HEK293 (cell line): ENCODE measurements around the gene TECPR2.
A peak's percentile ranks its signal among the peaks of the same experiment; 100 is the strongest.

Experiments used
- GLI4 ChIP-seq: fragments of 450-650 bp; formaldehyde crosslinking; IDR thresholded peaks from 2 replicates; pipeline ENCODE4 v1.5.1; 2016; ENCODE audit warnings: missing biosample characterization, missing genetic modification characterization
- HOXD13 ChIP-seq: sonication (generic); formaldehyde crosslinking; IDR thresholded peaks from 2 replicates; pipeline ENCODE4 v1.8.0; 2022; ENCODE audit warnings: missing genetic modification reagents, borderline replicate concordance
- WT1 ChIP-seq: fragments of 450-650 bp; formaldehyde crosslinking; IDR thresholded peaks from 2 replicates; pipeline ENCODE4 v1.5.1; 2016; ENCODE audit warnings: missing biosample characterization, missing genetic modification characterization
- ZBTB1 ChIP-seq: fragments of 450-650 bp; formaldehyde crosslinking; IDR thresholded peaks from 2 replicates; pipeline ENCODE4 v1.5.1; 2016; ENCODE audit warnings: missing biosample characterization, missing genetic modification characterization
- ZBTB7A ChIP-seq: fragments of 450-650 bp; formaldehyde crosslinking; IDR thresholded peaks from 2 replicates; pipeline ENCODE4 v1.5.1; 2016; ENCODE audit warnings: low read depth, missing biosample characterization, missing genetic modification characterization
- ZNF335 ChIP-seq: fragments of 450-650 bp; formaldehyde crosslinking; conservative IDR thresholded peaks from 2 replicates; pipeline ENCODE4 v1.5.1; 2016; ENCODE audit warnings: missing biosample characterization, missing genetic modification characterization
- ZNF529 ChIP-seq: fragments of 450-650 bp; formaldehyde crosslinking; IDR thresholded peaks from 2 replicates; pipeline ENCODE4 v1.5.1; 2017; ENCODE audit warnings: missing genetic modification characterization, missing biosample characterization; ENCODE audit not compliant: insufficient replicate concordance
- ZNF585B ChIP-seq: fragments of 450-650 bp; formaldehyde crosslinking; IDR thresholded peaks from 2 replicates; pipeline ENCODE4 v1.5.1; 2016; ENCODE audit warnings: missing biosample characterization, missing genetic modification characterization
- ZNF843 ChIP-seq: fragments of 450-650 bp; formaldehyde crosslinking; IDR thresholded peaks from 2 replicates; pipeline ENCODE4 v1.5.1; 2016; ENCODE audit warnings: missing biosample characterization, missing genetic modification characterization
- ZSCAN23 ChIP-seq: fragments of 450-650 bp; formaldehyde crosslinking; IDR thresholded peaks from 2 replicates; pipeline ENCODE4 v1.5.1; 2016; ENCODE audit warnings: missing biosample characterization, missing genetic modification characterization
- TF ChIP-seq, protein P1 (sequence below): fragments of 450-650 bp; formaldehyde crosslinking; IDR thresholded peaks from 2 replicates; pipeline ENCODE4 v1.5.1; 2017; ENCODE audit warnings: missing biosample characterization, missing genetic modification characterization
- TF ChIP-seq, protein P2 (sequence below): fragments of 450-650 bp; formaldehyde crosslinking; IDR thresholded peaks from 2 replicates; pipeline ENCODE4 v1.5.1; 2016; ENCODE audit warnings: missing biosample characterization, missing genetic modification characterization
- TF ChIP-seq, protein P3 (sequence below): fragments of 450-650 bp; formaldehyde crosslinking; IDR thresholded peaks from 2 replicates; pipeline ENCODE4 v1.5.1; 2017; ENCODE audit warnings: missing biosample characterization, mild to moderate bottlenecking, missing genetic modification characterization, moderate library complexity
- TF ChIP-seq, protein P4 (sequence below): fragments of 450-650 bp; formaldehyde crosslinking; IDR thresholded peaks from 2 replicates; pipeline ENCODE4 v1.5.1; 2016; ENCODE audit warnings: missing biosample characterization, missing genetic modification characterization
- TF ChIP-seq, protein P5 (sequence below): fragments of 450-650 bp; formaldehyde crosslinking; IDR thresholded peaks from 2 replicates; pipeline ENCODE4 v1.5.1; 2016; ENCODE audit warnings: missing biosample characterization, missing genetic modification characterization
- TF ChIP-seq, protein P6 (sequence below): fragments of 450-650 bp; formaldehyde crosslinking; IDR thresholded peaks from 2 replicates; pipeline ENCODE4 v1.5.1; 2016; ENCODE audit warnings: missing biosample characterization, missing genetic modification characterization
- TF ChIP-seq, protein P7 (sequence below): fragments of 450-650 bp; formaldehyde crosslinking; IDR thresholded peaks from 2 replicates; pipeline ENCODE4 v1.5.1; 2016; ENCODE audit warnings: missing biosample characterization, missing genetic modification characterization
- TF ChIP-seq, protein P8 (sequence below): fragments of 450-650 bp; formaldehyde crosslinking; IDR thresholded peaks from 2 replicates; pipeline ENCODE4 v1.5.1; 2017; ENCODE audit warnings: missing biosample characterization, missing genetic modification characterization
- TF ChIP-seq, protein P9 (sequence below): fragments of 450-650 bp; formaldehyde crosslinking; IDR thresholded peaks from 2 replicates; pipeline ENCODE4 v1.5.1; 2016; ENCODE audit warnings: missing biosample characterization, missing genetic modification characterization

The TECPR2 gene

DNA sequence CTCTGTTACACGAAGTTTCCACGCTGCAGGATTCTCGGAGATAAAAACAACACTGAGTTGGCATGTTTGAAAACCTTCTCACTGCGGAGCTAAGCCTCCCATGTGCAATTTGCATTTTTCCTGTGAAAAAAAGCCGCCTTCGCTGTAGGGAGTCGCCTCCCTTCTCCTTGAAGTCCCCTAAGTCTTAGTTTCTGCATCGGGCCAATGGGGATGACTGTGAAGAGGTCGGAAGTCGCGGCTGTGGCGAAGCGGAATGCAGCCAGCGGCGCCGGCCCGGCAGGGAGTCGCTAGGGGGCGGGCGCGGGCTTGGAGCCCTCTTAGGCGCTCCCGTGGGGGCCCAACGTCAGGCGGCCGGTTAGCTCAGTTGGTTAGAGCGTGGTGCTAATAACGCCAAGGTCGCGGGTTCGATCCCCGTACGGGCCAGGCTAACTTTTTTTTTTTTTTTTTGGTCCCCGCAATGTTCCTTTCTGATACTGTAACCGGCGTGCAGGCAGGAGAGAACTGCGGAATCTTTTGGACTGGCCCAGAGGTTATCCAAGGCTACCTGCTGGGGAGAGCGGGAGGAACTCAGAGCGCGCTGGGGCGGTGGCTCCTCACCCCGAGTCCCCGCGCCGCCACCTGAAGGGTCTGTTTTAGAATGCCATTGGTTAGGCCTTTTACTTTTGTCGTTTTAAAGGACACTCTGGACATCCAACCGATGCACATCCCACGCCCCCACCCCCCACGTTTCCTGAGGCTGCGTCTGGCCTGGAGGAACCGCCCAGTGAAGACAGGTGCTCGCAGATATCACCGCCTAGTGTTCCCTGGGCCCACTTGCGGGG is 45.8 kb upstream of the TECPR2 start (continued):
- TF ChIP-seq, protein P1, sequence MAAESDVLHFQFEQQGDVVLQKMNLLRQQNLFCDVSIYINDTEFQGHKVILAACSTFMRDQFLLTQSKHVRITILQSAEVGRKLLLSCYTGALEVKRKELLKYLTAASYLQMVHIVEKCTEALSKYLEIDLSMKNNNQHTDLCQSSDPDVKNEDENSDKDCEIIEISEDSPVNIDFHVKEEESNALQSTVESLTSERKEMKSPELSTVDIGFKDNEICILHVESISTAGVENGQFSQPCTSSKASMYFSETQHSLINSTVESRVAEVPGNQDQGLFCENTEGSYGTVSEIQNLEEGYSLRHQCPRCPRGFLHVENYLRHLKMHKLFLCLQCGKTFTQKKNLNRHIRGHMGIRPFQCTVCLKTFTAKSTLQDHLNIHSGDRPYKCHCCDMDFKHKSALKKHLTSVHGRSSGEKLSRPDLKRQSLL (tag by site-specific recombination), result peak; percentile 18; the same call in 1 of the 2 replicates
- TF ChIP-seq ZNF335, result peak; percentile 84; the same call in 1 of the 2 replicates
- TF ChIP-seq, protein P2, sequence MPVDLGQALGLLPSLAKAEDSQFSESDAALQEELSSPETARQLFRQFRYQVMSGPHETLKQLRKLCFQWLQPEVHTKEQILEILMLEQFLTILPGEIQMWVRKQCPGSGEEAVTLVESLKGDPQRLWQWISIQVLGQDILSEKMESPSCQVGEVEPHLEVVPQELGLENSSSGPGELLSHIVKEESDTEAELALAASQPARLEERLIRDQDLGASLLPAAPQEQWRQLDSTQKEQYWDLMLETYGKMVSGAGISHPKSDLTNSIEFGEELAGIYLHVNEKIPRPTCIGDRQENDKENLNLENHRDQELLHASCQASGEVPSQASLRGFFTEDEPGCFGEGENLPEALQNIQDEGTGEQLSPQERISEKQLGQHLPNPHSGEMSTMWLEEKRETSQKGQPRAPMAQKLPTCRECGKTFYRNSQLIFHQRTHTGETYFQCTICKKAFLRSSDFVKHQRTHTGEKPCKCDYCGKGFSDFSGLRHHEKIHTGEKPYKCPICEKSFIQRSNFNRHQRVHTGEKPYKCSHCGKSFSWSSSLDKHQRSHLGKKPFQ (tag by site-specific recombination), result peak; percentile 37
- peak; percentile 85 for TF ChIP-seq ZNF843 (tag by site-specific recombination)
- TF ChIP-seq, protein P3, sequence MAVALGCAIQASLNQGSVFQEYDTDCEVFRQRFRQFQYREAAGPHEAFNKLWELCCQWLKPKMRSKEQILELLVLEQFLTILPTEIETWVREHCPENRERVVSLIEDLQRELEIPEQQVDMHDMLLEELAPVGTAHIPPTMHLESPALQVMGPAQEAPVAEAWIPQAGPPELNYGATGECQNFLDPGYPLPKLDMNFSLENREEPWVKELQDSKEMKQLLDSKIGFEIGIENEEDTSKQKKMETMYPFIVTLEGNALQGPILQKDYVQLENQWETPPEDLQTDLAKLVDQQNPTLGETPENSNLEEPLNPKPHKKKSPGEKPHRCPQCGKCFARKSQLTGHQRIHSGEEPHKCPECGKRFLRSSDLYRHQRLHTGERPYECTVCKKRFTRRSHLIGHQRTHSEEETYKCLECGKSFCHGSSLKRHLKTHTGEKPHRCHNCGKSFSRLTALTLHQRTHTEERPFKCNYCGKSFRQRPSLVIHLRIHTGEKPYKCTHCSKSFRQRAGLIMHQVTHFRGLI (tag by site-specific recombination), result peak; percentile 69; the same call in 1 of the 2 replicates
- peak; percentile 99 for TF ChIP-seq ZSCAN23 (tag by site-specific recombination)
- TF ChIP-seq, protein P4, sequence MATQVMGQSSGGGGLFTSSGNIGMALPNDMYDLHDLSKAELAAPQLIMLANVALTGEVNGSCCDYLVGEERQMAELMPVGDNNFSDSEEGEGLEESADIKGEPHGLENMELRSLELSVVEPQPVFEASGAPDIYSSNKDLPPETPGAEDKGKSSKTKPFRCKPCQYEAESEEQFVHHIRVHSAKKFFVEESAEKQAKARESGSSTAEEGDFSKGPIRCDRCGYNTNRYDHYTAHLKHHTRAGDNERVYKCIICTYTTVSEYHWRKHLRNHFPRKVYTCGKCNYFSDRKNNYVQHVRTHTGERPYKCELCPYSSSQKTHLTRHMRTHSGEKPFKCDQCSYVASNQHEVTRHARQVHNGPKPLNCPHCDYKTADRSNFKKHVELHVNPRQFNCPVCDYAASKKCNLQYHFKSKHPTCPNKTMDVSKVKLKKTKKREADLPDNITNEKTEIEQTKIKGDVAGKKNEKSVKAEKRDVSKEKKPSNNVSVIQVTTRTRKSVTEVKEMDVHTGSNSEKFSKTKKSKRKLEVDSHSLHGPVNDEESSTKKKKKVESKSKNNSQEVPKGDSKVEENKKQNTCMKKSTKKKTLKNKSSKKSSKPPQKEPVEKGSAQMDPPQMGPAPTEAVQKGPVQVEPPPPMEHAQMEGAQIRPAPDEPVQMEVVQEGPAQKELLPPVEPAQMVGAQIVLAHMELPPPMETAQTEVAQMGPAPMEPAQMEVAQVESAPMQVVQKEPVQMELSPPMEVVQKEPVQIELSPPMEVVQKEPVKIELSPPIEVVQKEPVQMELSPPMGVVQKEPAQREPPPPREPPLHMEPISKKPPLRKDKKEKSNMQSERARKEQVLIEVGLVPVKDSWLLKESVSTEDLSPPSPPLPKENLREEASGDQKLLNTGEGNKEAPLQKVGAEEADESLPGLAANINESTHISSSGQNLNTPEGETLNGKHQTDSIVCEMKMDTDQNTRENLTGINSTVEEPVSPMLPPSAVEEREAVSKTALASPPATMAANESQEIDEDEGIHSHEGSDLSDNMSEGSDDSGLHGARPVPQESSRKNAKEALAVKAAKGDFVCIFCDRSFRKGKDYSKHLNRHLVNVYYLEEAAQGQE, result peak; percentile 53; the same call in 1 of the 2 replicates
- TF ChIP-seq, protein P5, sequence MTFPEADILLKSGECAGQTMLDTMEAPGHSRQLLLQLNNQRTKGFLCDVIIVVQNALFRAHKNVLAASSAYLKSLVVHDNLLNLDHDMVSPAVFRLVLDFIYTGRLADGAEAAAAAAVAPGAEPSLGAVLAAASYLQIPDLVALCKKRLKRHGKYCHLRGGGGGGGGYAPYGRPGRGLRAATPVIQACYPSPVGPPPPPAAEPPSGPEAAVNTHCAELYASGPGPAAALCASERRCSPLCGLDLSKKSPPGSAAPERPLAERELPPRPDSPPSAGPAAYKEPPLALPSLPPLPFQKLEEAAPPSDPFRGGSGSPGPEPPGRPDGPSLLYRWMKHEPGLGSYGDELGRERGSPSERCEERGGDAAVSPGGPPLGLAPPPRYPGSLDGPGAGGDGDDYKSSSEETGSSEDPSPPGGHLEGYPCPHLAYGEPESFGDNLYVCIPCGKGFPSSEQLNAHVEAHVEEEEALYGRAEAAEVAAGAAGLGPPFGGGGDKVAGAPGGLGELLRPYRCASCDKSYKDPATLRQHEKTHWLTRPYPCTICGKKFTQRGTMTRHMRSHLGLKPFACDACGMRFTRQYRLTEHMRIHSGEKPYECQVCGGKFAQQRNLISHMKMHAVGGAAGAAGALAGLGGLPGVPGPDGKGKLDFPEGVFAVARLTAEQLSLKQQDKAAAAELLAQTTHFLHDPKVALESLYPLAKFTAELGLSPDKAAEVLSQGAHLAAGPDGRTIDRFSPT (tag by site-specific recombination), result peak; percentile 43; the same call in 1 of the 2 replicates
- TF ChIP-seq, protein P6, sequence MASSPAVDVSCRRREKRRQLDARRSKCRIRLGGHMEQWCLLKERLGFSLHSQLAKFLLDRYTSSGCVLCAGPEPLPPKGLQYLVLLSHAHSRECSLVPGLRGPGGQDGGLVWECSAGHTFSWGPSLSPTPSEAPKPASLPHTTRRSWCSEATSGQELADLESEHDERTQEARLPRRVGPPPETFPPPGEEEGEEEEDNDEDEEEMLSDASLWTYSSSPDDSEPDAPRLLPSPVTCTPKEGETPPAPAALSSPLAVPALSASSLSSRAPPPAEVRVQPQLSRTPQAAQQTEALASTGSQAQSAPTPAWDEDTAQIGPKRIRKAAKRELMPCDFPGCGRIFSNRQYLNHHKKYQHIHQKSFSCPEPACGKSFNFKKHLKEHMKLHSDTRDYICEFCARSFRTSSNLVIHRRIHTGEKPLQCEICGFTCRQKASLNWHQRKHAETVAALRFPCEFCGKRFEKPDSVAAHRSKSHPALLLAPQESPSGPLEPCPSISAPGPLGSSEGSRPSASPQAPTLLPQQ (tag by site-specific recombination), result peak; percentile 86
- TF ChIP-seq WT1 (tag by site-specific recombination), result peak; percentile 85
- peak; percentile 97 for TF ChIP-seq ZBTB7A (tag by site-specific recombination)
- TF ChIP-seq ZNF529, result no peak
- TF ChIP-seq ZBTB1 (tag by site-specific recombination), result peak; percentile 77; the same call in 1 of the 2 replicates
- TF ChIP-seq ZNF585B, result no peak
- TF ChIP-seq, protein P7, sequence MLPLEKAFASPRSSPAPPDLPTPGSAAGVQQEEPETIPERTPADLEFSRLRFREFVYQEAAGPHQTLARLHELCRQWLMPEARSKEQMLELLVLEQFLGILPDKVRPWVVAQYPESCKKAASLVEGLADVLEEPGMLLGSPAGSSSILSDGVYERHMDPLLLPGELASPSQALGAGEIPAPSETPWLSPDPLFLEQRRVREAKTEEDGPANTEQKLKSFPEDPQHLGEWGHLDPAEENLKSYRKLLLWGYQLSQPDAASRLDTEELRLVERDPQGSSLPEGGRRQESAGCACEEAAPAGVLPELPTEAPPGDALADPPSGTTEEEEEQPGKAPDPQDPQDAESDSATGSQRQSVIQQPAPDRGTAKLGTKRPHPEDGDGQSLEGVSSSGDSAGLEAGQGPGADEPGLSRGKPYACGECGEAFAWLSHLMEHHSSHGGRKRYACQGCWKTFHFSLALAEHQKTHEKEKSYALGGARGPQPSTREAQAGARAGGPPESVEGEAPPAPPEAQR, result peak; percentile 94
- TF ChIP-seq HOXD13 (CRISPR knock-in tag), result no peak
- 0 out of 2 replicates have a peak, but pooled peaks have one; percentile 84 for TF ChIP-seq GLI4 (tag by site-specific recombination)
- TF ChIP-seq, protein P8, sequence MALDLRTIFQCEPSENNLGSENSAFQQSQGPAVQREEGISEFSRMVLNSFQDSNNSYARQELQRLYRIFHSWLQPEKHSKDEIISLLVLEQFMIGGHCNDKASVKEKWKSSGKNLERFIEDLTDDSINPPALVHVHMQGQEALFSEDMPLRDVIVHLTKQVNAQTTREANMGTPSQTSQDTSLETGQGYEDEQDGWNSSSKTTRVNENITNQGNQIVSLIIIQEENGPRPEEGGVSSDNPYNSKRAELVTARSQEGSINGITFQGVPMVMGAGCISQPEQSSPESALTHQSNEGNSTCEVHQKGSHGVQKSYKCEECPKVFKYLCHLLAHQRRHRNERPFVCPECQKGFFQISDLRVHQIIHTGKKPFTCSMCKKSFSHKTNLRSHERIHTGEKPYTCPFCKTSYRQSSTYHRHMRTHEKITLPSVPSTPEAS (tag by site-specific recombination), result peak; percentile 60; the same call in 1 of the 2 replicates
- TF ChIP-seq, protein P9, sequence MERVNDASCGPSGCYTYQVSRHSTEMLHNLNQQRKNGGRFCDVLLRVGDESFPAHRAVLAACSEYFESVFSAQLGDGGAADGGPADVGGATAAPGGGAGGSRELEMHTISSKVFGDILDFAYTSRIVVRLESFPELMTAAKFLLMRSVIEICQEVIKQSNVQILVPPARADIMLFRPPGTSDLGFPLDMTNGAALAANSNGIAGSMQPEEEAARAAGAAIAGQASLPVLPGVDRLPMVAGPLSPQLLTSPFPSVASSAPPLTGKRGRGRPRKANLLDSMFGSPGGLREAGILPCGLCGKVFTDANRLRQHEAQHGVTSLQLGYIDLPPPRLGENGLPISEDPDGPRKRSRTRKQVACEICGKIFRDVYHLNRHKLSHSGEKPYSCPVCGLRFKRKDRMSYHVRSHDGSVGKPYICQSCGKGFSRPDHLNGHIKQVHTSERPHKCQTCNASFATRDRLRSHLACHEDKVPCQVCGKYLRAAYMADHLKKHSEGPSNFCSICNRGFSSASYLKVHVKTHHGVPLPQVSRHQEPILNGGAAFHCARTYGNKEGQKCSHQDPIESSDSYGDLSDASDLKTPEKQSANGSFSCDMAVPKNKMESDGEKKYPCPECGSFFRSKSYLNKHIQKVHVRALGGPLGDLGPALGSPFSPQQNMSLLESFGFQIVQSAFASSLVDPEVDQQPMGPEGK (tag by site-specific recombination), result peak; percentile 93
